Bronchial smooth muscle cell (primary cell): ENCODE results near the gene MAPRE3. TPM values are rescaled to one million over a fixed set of nuclear protein-coding genes. Genes with fewer than 3 reads are reported as not detected.

Experiments used
- total RNA-seq: library from RNA; depleted of rRNA; stranded (reverse); fragments of >200 nt; gene quantifications from 2 replicates; pipeline ENCODE4 v1.2.1, GENCODE V29; 2014

MAPRE3 gene
- 3.5 and 5.4 TPM in 2 replicates for total RNA-seq

GRCh38 chr2:26970244-26970927 is at the start of gene MAPRE3:
Gene MAPRE3, plus strand, starts transcription at chr2:26970637. Its CDS starts 51,582 bp downstream, at chr2:27022219.

GRCh38 chr2:27032495-27033252 is 62.2 kb downstream of the MAPRE3 start, which contains the start of gene TMEM214:
Gene TMEM214, plus strand, starts transcription at chr2:27032965. Its CDS starts 51 bp downstream, at chr2:27033016.

GRCh38 chr2:27050996-27051901 is 80.8 kb downstream of the MAPRE3 start, which contains the start of gene AGBL5:
Gene AGBL5, plus strand, starts transcription at chr2:27051668. Its CDS starts 1,291 bp downstream, at chr2:27052959.

GRCh38 chr2:27071277-27071989 is 101.0 kb downstream of the MAPRE3 start, which contains the start of gene OST4:
Gene OST4, minus strand, starts transcription at chr2:27071654.

Other genes with a start within 250 kb of the MAPRE3 start
- gene SLC35F6, start 206.4 kb upstream of the MAPRE3 start, total RNA-seq = 26.3 and 33.6 TPM in 2 replicates
- 0.26 and 1.6 TPM in 2 replicates for gene CENPA, start 184.6 kb upstream of the MAPRE3 start, total RNA-seq
- gene DPYSL5, start 122.5 kb upstream of the MAPRE3 start, total RNA-seq = not detected in 2 replicates
- gene TMEM214, start 62.3 kb downstream of the MAPRE3 start, total RNA-seq = 22.2 and 27.6 TPM in 2 replicates
- gene AGBL5, start 81.0 kb downstream of the MAPRE3 start, total RNA-seq = 18.1 and 20.3 TPM in 2 replicates
- 622 and 1,171 TPM in 2 replicates for gene OST4, start 101.0 kb downstream of the MAPRE3 start, total RNA-seq
- gene EMILIN1, start 108.0 kb downstream of the MAPRE3 start, total RNA-seq = 257 and 364 TPM in 2 replicates
- 0.32 and 1.3 TPM in 2 replicates for gene KHK, start 116.1 kb downstream of the MAPRE3 start, total RNA-seq
- 0.69 and 0.79 TPM in 2 replicates for gene CGREF1, start 148.5 kb downstream of the MAPRE3 start, total RNA-seq
- 0.16 TPM in 1 of 2 replicates, not detected in the other for gene ABHD1, start 153.2 kb downstream of the MAPRE3 start, total RNA-seq
- gene PREB, start 164.0 kb downstream of the MAPRE3 start, total RNA-seq = 40.7 TPM in 2 replicates
- not detected in 2 replicates for gene PRR30, start 168.8 kb downstream of the MAPRE3 start, total RNA-seq
- not detected in 2 replicates for gene TCF23, start 178.4 kb downstream of the MAPRE3 start, total RNA-seq
- gene ATRAID, start 241.4 kb downstream of the MAPRE3 start, total RNA-seq = 241 and 261 TPM in 2 replicates
- gene SLC5A6, start 241.6 kb downstream of the MAPRE3 start, total RNA-seq = 6.6 and 9.1 TPM in 2 replicates
- 21.9 and 22.9 TPM in 2 replicates for gene CAD, start 246.7 kb downstream of the MAPRE3 start, total RNA-seq